AG09319 (cell line): Measurements from ENCODE around the gene COG2.

Experiments
- DNase-seq: peaks from one replicate; pipeline ENCODE4 v3.0.0-alpha.2; 2010; ENCODE audit warnings: low read depth; ENCODE audit errors: extremely low read depth
- CTCF ChIP-seq: IDR thresholded peaks from 2 replicates; pipeline ENCODE4 v1.5.1; 2011; ENCODE audit warnings: low read depth, mild to moderate bottlenecking, inconsistent platforms, low read length, moderate library complexity

The COG2 gene

GRCh38 chr1:230686747-230687146 is 44.5 kb downstream of the COG2 start:
- no peak for DNase-seq
- TF ChIP-seq CTCF, result no peak

- TF ChIP-seq CTCF, result no peak
- DNase-seq, result no peak
Measured at GRCh38 chr1:230690101-230690500, 47.8 kb downstream of the COG2 start.

- TF ChIP-seq CTCF, result no peak
Measured at GRCh38 chr1:230691615-230692014, 49.3 kb downstream of the COG2 start.

GRCh38 chr1:230693221-230693620 is 50.9 kb downstream of the COG2 start:
- no peak for DNase-seq
- TF ChIP-seq CTCF, result no peak

More at GRCh38 chr1:230691615-230692014, 49.3 kb downstream of the COG2 start:
- no peak for DNase-seq

- DNase-seq, result no peak
- no peak for TF ChIP-seq CTCF
Measured at GRCh38 chr1:230693777-230694176, 51.5 kb downstream of the COG2 start.

- DNase-seq, result no peak
- no peak for TF ChIP-seq CTCF
Measured at GRCh38 chr1:230694464-230694863, 52.2 kb downstream of the COG2 start.

- no peak for TF ChIP-seq CTCF
- DNase-seq, result no peak
Measured at GRCh38 chr1:230694991-230695390, 52.7 kb downstream of the COG2 start.
